Activated CD4-positive, alpha-beta T cell treated with anti-CD3 and anti-CD28 coated beads, Interleukin-2, amount 50 U/mL, for 24 hours (primary cell): ENCODE results near the gene EPB41L4B.
"Not testable (repeated sequence)": the region's sequence is repeated elsewhere in the genome, so short reads cannot be mapped to it uniquely, and the experiment has no call there.

Source experiments
- DNase-seq, 2 donors: peaks; one replicate each; pipeline ENCODE4 v3.0.0-alpha.2; 2020; ENCODE audit warnings: low read depth in 1 of 2, low spot score in 1 of 2

The EPB41L4B gene

GRCh38 chr9:109301012-109301411 lies 19.8 kb downstream of the EPB41L4B start:
- no peak for DNase-seq

GRCh38 chr9:109299891-109300290 lies 21.0 kb downstream of the EPB41L4B start:
- DNase-seq: no peak

GRCh38 chr9:109297899-109298298 lies 23.0 kb downstream of the EPB41L4B start:
- no peak for DNase-seq

GRCh38 chr9:109295221-109296130 lies 25.4 kb downstream of the EPB41L4B start:
- DNase-seq: no peak

- DNase-seq: no peak
Measured at GRCh38 chr9:109290385-109290784, 30.5 kb downstream of the EPB41L4B start.

- DNase-seq: no peak
Measured at GRCh38 chr9:109289931-109290330, 30.9 kb downstream of the EPB41L4B start.

- DNase-seq: no peak
Measured at GRCh38 chr9:109289186-109289585, 31.7 kb downstream of the EPB41L4B start.

- no peak for DNase-seq
Measured at GRCh38 chr9:109286981-109287380, 33.9 kb downstream of the EPB41L4B start.

GRCh38 chr9:109286571-109286977 lies 34.3 kb downstream of the EPB41L4B start:
- DNase-seq: no peak

GRCh38 chr9:109283672-109284071 lies 37.2 kb downstream of the EPB41L4B start:
- DNase-seq: not testable (repeated sequence)

GRCh38 chr9:109283012-109283411 lies 37.8 kb downstream of the EPB41L4B start:
- DNase-seq: no peak

GRCh38 chr9:109282302-109282701 lies 38.6 kb downstream of the EPB41L4B start:
- no peak for DNase-seq

- DNase-seq: no peak
Measured at GRCh38 chr9:109281518-109281917, 39.3 kb downstream of the EPB41L4B start.

- no peak for DNase-seq
Measured at GRCh38 chr9:109278848-109279247, 42.0 kb downstream of the EPB41L4B start.

GRCh38 chr9:109278216-109278615 lies 42.6 kb downstream of the EPB41L4B start:
- DNase-seq: no peak

GRCh38 chr9:109277451-109277850 lies 43.4 kb downstream of the EPB41L4B start:
- DNase-seq: no peak

GRCh38 chr9:109276469-109277440 lies 44.1 kb downstream of the EPB41L4B start:
- no peak for DNase-seq

GRCh38 chr9:109274884-109275730 lies 45.8 kb downstream of the EPB41L4B start:
- DNase-seq: no peak

- no peak for DNase-seq
Measured at GRCh38 chr9:109273869-109274268, 47.0 kb downstream of the EPB41L4B start.

GRCh38 chr9:109272745-109273144 lies 48.1 kb downstream of the EPB41L4B start:
- no peak for DNase-seq

- DNase-seq: no peak
Measured at GRCh38 chr9:109272045-109272444, 48.8 kb downstream of the EPB41L4B start.
